Non-pigmented ciliary epithelial cell (primary cell): ENCODE results near the gene CDH3.

ENCODE experiments used
- DNase-seq: peaks from one replicate; pipeline ENCODE4 v3.0.0-alpha.2; 2010; ENCODE audit warnings: low read depth

CDH3 gene

DNA sequence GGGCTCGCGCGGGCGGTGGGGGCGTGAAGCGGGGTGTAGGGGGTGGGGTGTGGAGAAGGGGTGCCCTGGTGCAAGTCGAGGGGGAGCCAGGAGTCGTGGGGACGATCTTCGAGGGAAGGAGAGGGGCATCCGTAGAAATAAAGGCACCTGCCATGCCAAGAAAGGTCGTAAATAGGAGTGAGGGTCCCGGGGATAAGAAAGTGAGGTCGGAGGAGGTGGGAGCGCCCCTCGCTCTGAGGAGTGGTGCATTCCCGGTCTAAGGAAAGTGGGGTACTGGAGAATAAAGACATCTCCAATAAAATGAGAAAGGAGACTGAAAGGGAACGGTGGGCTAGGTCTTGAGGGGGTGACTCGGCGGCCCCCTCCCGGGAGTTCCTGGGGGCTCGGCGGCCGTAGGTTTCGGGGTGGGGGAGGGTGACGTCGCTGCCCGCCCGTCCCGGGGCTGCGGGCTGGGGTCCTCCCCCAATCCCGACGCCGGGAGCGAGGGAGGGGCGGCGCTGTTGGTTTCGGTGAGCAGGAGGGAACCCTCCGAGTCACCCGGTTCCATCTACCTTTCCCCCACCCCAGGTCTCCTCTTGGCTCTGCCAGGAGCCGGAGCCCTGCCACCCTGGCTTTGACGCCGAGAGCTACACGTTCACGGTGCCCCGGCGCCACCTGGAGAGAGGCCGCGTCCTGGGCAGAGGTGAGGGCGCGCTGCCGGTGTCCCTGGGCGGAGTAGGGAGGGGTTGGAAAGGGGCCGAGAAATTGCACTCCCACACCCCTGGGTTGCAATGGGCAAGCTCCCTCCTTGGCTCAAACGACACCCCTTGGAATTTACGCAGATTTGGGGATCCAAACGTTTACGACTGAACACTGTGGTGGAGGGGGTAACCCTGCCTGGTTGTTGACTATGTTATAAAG is 92.9 kb downstream of the CDH3 start:
- DNase-seq: no peak

DNA sequence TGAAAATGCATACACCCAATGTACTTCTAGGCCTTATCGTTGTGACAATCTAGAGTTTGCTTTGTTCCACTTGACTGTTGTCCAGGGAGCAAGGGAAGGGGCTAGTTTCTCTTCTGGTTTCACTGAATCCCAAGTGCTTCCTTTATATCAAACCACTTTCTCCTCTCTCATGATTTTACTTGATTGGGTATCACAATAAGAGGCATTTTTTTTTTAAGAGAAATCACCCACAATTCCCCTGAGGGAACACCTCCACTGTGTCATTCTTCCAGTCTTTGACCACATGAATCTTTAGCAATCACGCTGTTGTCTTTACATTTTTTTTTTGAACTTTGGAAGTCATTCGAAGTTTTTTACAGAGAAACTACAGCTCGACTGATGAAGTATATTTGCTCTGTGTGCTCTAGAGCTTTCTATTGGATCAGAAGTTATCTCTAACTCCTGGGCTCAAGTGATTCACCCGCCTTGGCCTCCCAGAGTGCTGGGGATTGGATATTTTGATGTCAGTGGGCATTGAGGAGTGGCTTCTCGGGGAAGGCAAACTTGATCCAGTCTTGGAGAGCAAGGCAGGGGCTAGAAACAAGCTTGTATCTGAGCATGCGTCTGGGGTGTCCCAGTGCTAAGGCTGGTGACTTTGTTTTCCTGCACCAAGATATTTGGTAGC is 95.0 kb downstream of the CDH3 start:
- DNase-seq: no peak

DNA sequence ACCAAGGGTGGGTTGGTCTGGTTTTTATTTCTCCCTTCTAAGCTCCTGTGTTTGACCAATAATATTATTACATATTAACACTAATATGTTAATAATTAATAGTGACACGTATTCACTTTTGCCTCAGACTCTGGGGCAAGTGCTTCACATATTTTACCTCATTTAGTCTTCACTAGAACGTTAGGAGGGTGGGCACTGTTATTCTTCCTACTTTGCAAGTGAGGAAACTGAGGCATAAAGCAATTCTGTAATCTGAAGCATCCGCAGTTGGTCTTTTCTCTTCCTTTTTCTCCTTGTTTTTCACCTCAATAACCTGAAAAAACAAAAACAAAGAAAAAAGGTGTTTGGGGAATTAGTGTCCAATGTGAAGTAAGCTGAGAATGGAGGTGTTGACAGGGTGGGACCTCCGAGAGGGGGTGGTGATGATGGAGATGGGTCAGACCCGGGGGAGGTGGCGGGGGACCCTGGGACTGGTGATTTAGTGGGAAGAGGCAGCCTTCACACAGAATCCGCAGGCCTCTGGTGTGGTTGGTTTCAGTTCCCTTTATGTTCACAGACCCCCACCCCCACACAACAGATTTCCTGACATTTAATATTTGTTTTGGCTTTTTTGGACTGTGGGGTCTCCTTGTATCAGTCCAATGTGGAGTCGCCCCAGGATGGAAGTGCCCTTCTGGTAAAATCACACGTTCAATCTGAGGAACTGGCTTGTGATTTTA is 95.7 kb downstream of the CDH3 start:
- DNase-seq: no peak

DNA sequence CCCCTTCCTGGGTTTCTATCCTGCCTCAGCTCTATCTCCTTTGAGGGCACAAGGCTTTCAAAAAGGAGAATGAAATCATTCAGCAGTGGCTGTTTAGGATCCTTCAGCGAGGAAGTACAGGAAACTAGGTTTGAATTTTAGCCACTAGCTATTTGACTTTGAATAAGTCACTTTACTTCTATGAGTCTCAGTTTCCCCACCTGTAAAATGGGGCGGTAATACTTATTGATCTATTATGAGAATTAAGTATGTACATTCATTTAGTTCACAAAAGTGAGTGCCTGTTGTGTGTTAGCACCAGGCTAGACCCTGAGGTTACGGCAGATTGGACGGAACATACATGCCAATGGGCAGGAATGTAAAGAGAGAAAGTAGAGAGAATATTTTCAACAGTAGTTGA is 98.6 kb downstream of the CDH3 start:
- DNase-seq: no peak

DNA sequence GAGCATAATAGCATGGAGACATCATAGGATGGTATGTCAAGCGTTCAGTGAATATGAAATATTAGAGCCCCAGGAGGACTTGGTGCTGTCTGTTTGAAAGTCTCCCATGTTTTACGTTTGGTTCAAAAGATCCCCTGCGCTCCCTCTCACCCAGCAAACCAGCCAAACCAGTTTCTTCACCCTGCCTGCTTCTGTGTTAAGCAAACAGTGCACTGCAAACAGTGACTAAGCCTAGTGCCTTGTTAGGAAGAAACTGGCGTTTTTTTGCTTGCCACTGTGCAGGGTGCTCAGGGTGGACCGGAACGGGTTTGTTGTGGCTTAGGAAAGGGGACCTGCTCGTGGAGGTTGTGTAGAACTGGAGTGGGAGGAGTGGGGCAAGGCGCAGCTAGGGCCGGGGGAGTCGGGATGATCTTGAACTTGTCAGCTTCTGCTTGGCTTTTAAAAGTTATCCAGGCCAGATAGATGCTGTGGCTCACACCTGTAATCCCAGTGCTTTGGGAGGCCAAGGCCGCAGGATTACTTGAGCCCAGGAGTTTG is 99.7 kb downstream of the CDH3 start:
- peak; percentile 1 for DNase-seq

DNA sequence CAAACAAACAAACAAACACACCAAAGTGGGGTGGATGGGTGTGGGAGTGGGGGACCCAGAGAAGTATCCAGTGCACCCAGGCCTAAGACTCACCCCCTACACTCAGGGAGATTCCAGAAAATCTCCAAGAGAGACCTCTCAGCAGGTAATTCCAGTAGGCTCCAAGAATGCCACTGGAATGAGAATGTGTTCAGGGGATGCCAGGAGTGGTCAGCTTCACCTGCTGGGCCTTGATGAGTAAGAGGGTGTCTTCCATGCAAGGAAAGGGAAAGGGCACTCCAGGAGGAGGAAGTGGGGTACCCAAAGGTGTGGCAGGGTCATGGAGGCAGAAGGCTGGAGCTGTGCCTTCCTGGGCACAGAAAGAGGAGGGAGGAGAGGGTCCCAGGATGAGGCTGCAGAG is 101.8 kb downstream of the CDH3 start:
- DNase-seq: no peak

DNA sequence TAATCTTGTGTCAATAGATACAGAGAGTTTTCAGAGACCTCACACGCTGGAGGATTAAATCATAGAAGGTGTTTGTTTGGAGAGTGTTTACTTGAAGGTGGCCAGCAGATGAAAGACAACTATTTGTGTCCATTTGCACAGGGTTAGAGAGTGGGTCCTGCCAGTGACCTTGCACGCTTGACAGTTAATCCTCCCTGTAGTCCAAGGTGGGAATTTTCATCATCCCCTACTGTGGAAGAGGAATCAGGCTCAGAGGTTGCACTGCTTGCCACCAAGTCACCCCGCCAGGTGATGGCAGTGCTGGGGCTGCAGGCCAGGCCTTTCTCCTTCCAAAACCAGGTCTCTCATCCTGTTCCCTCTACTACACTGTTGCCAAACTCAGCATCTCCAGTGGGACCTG is 104.3 kb downstream of the CDH3 start:
- DNase-seq: no peak
